Transverse colon (tissue), 4 donors: ENCODE measurements around the gene LIX1. TPM values are rescaled to one million over a fixed set of nuclear protein-coding genes. Genes with fewer than 3 reads are reported as not detected.

Experiments used
- DNase-seq: peaks from one replicate; pipeline ENCODE4 v3.0.0-alpha.2; 2019
- H3K27ac ChIP-seq, 4 donors: fragments of 200-600 bp; sonication (generic); 2 replicates each; pipeline ENCODE4 v1.5.1; 2016 to 2018; ENCODE audit warnings: inconsistent platforms in 4 of 4
- H3K27me3 ChIP-seq: fragments of 200-600 bp; sonication (generic); 2 replicates; pipeline ENCODE4 v1.5.1; 2017; ENCODE audit warnings: inconsistent platforms
- H3K36me3 ChIP-seq, 4 donors: fragments of 200-600 bp; sonication (generic); 2 replicates each; pipeline ENCODE4 v1.5.1; 2017 to 2019; ENCODE audit warnings: inconsistent platforms in 4 of 4
- H3K4me1 ChIP-seq, 4 donors: fragments of 200-600 bp; sonication (generic); 2 replicates each; pipeline ENCODE4 v1.5.1; 2017 to 2020; ENCODE audit warnings: inconsistent platforms in 4 of 4
- H3K4me3 ChIP-seq, 4 donors: fragments of 200-600 bp; sonication (generic); 1 replicate in 1 of 4; 2 replicates in 3 of 4; pipeline versions ENCODE4 v1.5.1 to v1.6.1; 2017 to 2019; ENCODE audit warnings: inconsistent platforms in 4 of 4
- H3K9me3 ChIP-seq, 2 donors: fragments of 200-600 bp; sonication (generic); 2 replicates each; pipeline ENCODE4 v1.5.1; 2017 to 2019; ENCODE audit warnings: inconsistent platforms in 2 of 2
- CTCF ChIP-seq, 5 experiments: fragments of 200-600 bp in 3 of 5; fragments of 450-650 bp in 2 of 5; sonication (generic) in 3 of 5; IDR thresholded peaks; 1 replicate in 2 of 5; 2 replicates in 3 of 5; pipeline ENCODE4 v1.5.1; 2016 to 2017; ENCODE audit warnings: antibody characterized with exemption in 5 of 5, inconsistent platforms in 3 of 5, mild to moderate bottlenecking in 2 of 5, moderate library complexity in 1 of 5
- EP300 ChIP-seq: sonication (generic); formaldehyde crosslinking; IDR thresholded peaks from one replicate; pipeline ENCODE4 v1.6.1; 2017; ENCODE audit warnings: antibody characterized with exemption, low read depth
- POLR2A ChIP-seq: fragments of 450-650 bp; IDR thresholded peaks from one replicate; pipeline ENCODE4 v1.6.1; 2016; ENCODE audit warnings: antibody characterized with exemption, mild to moderate bottlenecking, moderate library complexity
- POLR2AphosphoS5 ChIP-seq, 3 donors: sonication (generic); formaldehyde crosslinking; IDR thresholded peaks; one replicate each; pipeline ENCODE4 v1.6.1; 2016; ENCODE audit warnings: antibody characterized with exemption in 3 of 3
- WGBS, 2 donors: methylation state at CpG; one replicate each; pipeline ENCODE4 v1.1.5; 2018; ENCODE audit warnings: low coverage in 1 of 2; 5-methylcytosine and 5-hydroxymethylcytosine counted together
- in situ Hi-C, 4 donors: fragments of 200-750 bp; cut with MboI; loops; one replicate each; pipeline versions ENCODE4 v1.15.0 to v1.15.1; 2017; ENCODE audit warnings: low sequenced_read_pairs in 3 of 4, low pct_ligation_motif_present in 1 of 4, low pct_unique_long_range_greater_than_20kb in 1 of 4
- intact Hi-C: fragments of 100-400 bp; cut with DNase I; formaldehyde crosslinking; loops from one replicate; pipeline ENCODE4 v1.15.1; 2023; ENCODE audit warnings: low total_unique reads
- total RNA-seq, 4 donors: library from RNA; depleted of rRNA; stranded (reverse); fragments of >200 nt; gene quantifications; one replicate each; pipeline ENCODE4 v1.1.0, GENCODE V29; 2016

Gene LIX1
- total RNA-seq, 4 donors from 2014 or later: 0.16 to 0.41 TPM; not detected in 2

DNA sequence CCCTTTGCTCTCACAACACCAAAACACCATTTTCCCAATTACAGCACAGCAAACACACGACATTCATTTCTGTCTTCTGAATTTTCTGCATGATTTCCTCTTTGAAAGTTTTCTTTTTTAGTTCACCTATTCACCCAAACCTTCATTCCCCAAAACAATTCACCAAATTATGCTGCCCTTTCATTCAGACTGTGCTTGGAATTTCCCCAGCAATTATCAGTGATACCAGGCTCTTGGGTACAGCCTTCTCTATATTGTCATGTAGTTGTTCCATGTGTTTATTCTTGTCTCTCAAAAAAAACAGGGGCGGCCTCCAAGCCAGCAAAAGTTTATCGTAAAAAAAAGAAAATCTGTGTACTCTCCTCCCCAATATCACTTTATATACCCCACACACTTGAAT, 9.0 kb upstream of the LIX1 start:
- H3K4me3 ChIP-seq: no peak overlapping the region
- H3K9me3 ChIP-seq: no peaks in the 10 kb centered on the region
- no peaks in the 10 kb centered on the region for H3K4me1 ChIP-seq
- no peaks in the 10 kb centered on the region for H3K36me3 ChIP-seq
- in situ Hi-C loops (loop anchor here in 3 of 4 donors (25.0 kb wide), 3 partner anchors 289 to 539 kb away; no protein-coding TSS in a partner anchor), intact Hi-C loops (loop anchor here (10.0 kb wide), 1 partner anchor 147 kb away; no protein-coding TSS in a partner anchor)
- TF ChIP-seq POLR2A: no peak
- TF ChIP-seq EP300: no peak
- no peak for TF ChIP-seq POLR2AphosphoS5 (IDR thresholded peaks at IDR 0.05)
- TF ChIP-seq CTCF (IDR thresholded peaks at IDR 0.05): no peak
- no peaks in the 10 kb centered on the region for H3K27me3 ChIP-seq
- no peak overlapping the region for H3K27ac ChIP-seq
- no peak for DNase-seq
- WGBS, 2 donors: 67 to 83% methylated on average over 3 of the region's 3 CpGs

DNA sequence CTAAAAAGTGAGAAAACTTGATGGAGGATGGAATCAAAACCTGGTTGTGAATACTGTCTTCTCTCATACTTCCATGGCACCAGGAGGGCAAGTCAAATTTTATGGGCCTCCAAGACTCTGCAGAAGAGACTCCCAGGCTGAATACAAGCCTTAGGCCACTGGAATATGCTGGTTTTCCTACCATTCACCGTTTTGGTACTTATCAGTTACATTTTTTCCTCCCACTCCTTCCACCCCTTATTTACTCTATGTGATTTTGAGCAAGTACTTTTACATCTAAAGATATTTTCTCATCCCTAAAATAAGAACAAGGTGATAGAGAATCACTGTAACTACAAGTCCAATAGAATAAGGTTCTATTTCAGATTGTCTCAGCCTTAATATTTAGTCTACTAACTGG, 8.0 kb upstream of the LIX1 start:
- Histone ChIP-seq H3K9me3 (no peaks in the 10 kb centered on the region), H3K4me1 (no peaks in the 10 kb centered on the region), H3K27ac (no peak overlapping the region), H3K36me3 (no peaks in the 10 kb centered on the region), H3K27me3 (no peaks in the 10 kb centered on the region), H3K4me3 (no peak overlapping the region)
- intact Hi-C loops: loop anchor here (10.0 kb wide), 1 partner anchor 146 kb away; no protein-coding TSS in a partner anchor
- WGBS, 2 donors: 60 to 73% methylated on average over 1 of the region's 1 CpG
- TF ChIP-seq POLR2AphosphoS5 (IDR thresholded peaks at IDR 0.05) (no peak), POLR2A (no peak), EP300 (no peak), CTCF (IDR thresholded peaks at IDR 0.05) (no peak)
- no peak for DNase-seq
- in situ Hi-C loops: loop anchor here in 3 of 4 donors (25.0 kb wide), 3 partner anchors 288 to 538 kb away; no protein-coding TSS in a partner anchor

GRCh38 chr5:97149709-97150108, 7.3 kb upstream of the LIX1 start:
- in situ Hi-C loops: loop anchor here in 3 of 4 donors (25.0 kb wide), 3 partner anchors 287 to 537 kb away; no protein-coding TSS in a partner anchor
- H3K36me3 ChIP-seq: no peaks in the 10 kb centered on the region
- H3K27me3 ChIP-seq: no peaks in the 10 kb centered on the region
- no peak for DNase-seq
- TF ChIP-seq POLR2AphosphoS5 (IDR thresholded peaks at IDR 0.05) (no peak), CTCF (IDR thresholded peaks at IDR 0.05) (no peak), EP300 (no peak), POLR2A (no peak)
- no peaks in the 10 kb centered on the region for H3K9me3 ChIP-seq
- 55 to 85% methylated on average over 2 of the region's 2 CpGs for WGBS, 2 donors
- H3K27ac ChIP-seq: no peak overlapping the region
- H3K4me3 ChIP-seq: no peak overlapping the region
- H3K4me1 ChIP-seq: no peaks in the 10 kb centered on the region
- intact Hi-C loops: loop anchor here (10.0 kb wide), 1 partner anchor 145 kb away; no protein-coding TSS in a partner anchor

DNA sequence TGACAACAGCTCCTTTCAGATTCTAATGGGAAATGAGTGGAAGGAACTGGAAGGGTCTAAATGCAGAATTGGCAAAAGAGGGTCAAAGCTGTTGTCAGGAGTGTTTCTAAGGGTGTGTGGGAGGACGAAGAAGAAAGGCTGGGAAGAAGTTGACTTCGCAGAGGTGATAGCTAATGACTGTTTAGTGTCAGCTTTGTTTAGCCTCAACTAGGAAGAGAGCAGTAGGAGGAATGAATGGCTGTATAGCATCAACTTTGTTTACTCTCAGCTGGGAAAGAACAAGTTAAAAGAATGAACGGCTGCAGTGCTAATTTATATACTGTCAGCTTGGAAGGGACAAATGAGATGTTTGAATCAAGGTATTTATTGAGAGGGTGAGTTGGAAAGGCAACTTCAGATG, 5.9 kb upstream of the LIX1 start:
- Histone ChIP-seq H3K27ac (no peak overlapping the region), H3K36me3 (no peaks in the 10 kb centered on the region), H3K4me1 (no peaks in the 10 kb centered on the region), H3K27me3 (no peaks in the 10 kb centered on the region), H3K4me3 (no peak overlapping the region), H3K9me3 (no peaks in the 10 kb centered on the region)
- intact Hi-C loops (no loop called here), in situ Hi-C loops (no loop called here)
- TF ChIP-seq POLR2A (no peak), EP300 (no peak), CTCF (IDR thresholded peaks at IDR 0.05) (no peak), POLR2AphosphoS5 (IDR thresholded peaks at IDR 0.05) (no peak)
- DNase-seq: no peak
- 48% methylated on average over 3 of the region's 3 CpGs for WGBS, 2 donors
